ENCODE results near the gene PCSK6. TPM values are rescaled to one million over a fixed set of nuclear protein-coding genes. Genes with fewer than 3 reads are reported as not detected.

Gene PCSK6
- total and polyA plus RNA-seq, 7 donors = 8.3 to 32.7 (median 13.3) TPM

- ATAC-seq = no peak
- no peaks in the 10 kb centered on the region for H3K4me1 ChIP-seq
- intact Hi-C loops (cut with DNase I) = no loop called here
- no peak overlapping the region for H3K27ac ChIP-seq
- TF ChIP-seq CTCF (IDR thresholded peaks at IDR 0.05) = no peak
- no peak for DNase-seq
- peaks cover 0 to 19% of the 10 kb centered on the region in 2 donors for H3K36me3 ChIP-seq (ENCODE audit: insufficient read depth in 1 of 2, low read depth in 1 of 2)
- no peak overlapping the region for H3K4me3 ChIP-seq
- no peaks in the 10 kb centered on the region for H3K9me3 ChIP-seq
- WGBS, 3 donors = 88 to 92% (median 92%) methylated on average over 7 of the region's 7 CpGs
- peaks cover 0 to 2% (median 0%) of the 10 kb centered on the region in 3 donors for H3K27me3 ChIP-seq (ENCODE audit: insufficient read depth in 3 of 3, low read length in 2 of 3)
These were observed 157.4 kb downstream of the PCSK6 start for GRCh38 chr15:101332061-101332467.

GRCh38 chr15:101329867-101330380, 159.6 kb downstream of the PCSK6 start:
- intact Hi-C loops (cut with DNase I) = no loop called here
- ATAC-seq = no peak
- Histone ChIP-seq H3K27ac (no peak overlapping the region), H3K27me3 (ENCODE audit: insufficient read depth in 3 of 3, low read length in 2 of 3) (peaks cover 0 to 2% (median 0%) of the 10 kb centered on the region in 3 donors), H3K4me3 (no peak overlapping the region), H3K9me3 (no peaks in the 10 kb centered on the region), H3K36me3 (ENCODE audit: insufficient read depth in 1 of 2, low read depth in 1 of 2) (peaks cover 0 to 29% of the 10 kb centered on the region in 2 donors), H3K4me1 (no peaks in the 10 kb centered on the region)
- TF ChIP-seq CTCF (IDR thresholded peaks at IDR 0.05) = no peak
- no peak for DNase-seq
- 75 to 86% (median 85%) methylated on average over 9 of the region's 9 CpGs for whole genome bisulfite sequencing, 3 donors

GRCh38 chr15:101329309-101329863, 160.1 kb downstream of the PCSK6 start:
- DNase-seq (no peak), ATAC-seq (no peak)
- no peak overlapping the region for H3K27ac ChIP-seq
- peaks cover 0 to 2% (median 0%) of the 10 kb centered on the region in 3 donors for H3K27me3 ChIP-seq (ENCODE audit: insufficient read depth in 3 of 3, low read length in 2 of 3)
- H3K9me3 ChIP-seq = no peaks in the 10 kb centered on the region
- no peak for TF ChIP-seq CTCF (IDR thresholded peaks at IDR 0.05)
- 79 to 85% (median 83%) methylated on average over 14 of the region's 14 CpGs for WGBS, 3 donors
- H3K4me1 ChIP-seq = no peaks in the 10 kb centered on the region
- H3K4me3 ChIP-seq = no peak overlapping the region
- peaks cover 0 to 33% of the 10 kb centered on the region in 2 donors for H3K36me3 ChIP-seq (ENCODE audit: insufficient read depth in 1 of 2, low read depth in 1 of 2)
- intact Hi-C loops (cut with DNase I) = no loop called here

- Histone ChIP-seq H3K27ac (no peak overlapping the region), H3K9me3 (no peaks in the 10 kb centered on the region), H3K4me3 (no peak overlapping the region), H3K27me3 (ENCODE audit: insufficient read depth in 3 of 3, low read length in 2 of 3) (peaks cover 0 to 2% (median 0%) of the 10 kb centered on the region in 3 donors), H3K4me1 (no peaks in the 10 kb centered on the region), H3K36me3 (ENCODE audit: insufficient read depth in 1 of 2, low read depth in 1 of 2) (peaks cover 0 to 36% of the 10 kb centered on the region in 2 donors)
- DNase-seq = no peak
- 80 to 83% (median 82%) methylated on average over 14 of the region's 14 CpGs for WGBS, 3 donors
- no peak for ATAC-seq
- intact Hi-C loops (cut with DNase I) = no loop called here
- TF ChIP-seq CTCF (IDR thresholded peaks at IDR 0.05) = no peak
These were observed 161.5 kb downstream of the PCSK6 start for GRCh38 chr15:101328001-101328400.
